Tibial nerve (tissue), 3 donors: ENCODE data around the gene SEC14L5.

ENCODE experiments used
- POLR2A ChIP-seq, 2 donors: fragments of 450-650 bp; IDR thresholded peaks; one replicate each; pipeline ENCODE4 v1.6.1; 2017; ENCODE audit warnings: antibody characterized with exemption in 2 of 2, mild to moderate bottlenecking in 2 of 2, moderate library complexity in 2 of 2
- TF ChIP-seq, protein P1 (sequence below), 5 experiments: fragments of 200-600 bp in 3 of 5; fragments of 450-650 bp in 2 of 5; sonication (generic) in 3 of 5; IDR thresholded peaks; one replicate each; pipeline ENCODE4 v1.5.1; 2016 to 2019; ENCODE audit warnings: antibody characterized with exemption in 5 of 5, mild to moderate bottlenecking in 3 of 5, moderate library complexity in 2 of 5

DNA sequence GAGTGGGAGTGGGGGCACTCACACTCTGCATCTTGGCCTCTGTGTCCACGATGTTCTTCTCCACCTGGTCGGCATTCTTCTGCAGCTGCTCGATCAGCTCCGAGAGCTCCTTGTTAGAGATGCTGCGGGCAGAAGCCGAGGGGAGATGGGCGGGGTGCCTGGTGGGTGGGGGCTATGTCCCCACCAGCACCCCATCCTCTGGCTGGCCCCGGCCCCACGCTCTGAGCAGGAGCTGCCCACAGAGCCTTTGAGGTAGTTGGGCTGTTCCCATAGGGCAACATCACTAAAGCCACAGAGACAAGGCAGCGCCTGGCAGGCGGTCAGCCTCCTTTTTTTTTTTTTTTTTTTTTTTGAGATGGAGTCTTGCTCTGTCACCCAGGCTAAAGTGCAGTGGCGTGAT lies 47.3 kb upstream of the SEC14L5 start:
- TF ChIP-seq, protein P1, sequence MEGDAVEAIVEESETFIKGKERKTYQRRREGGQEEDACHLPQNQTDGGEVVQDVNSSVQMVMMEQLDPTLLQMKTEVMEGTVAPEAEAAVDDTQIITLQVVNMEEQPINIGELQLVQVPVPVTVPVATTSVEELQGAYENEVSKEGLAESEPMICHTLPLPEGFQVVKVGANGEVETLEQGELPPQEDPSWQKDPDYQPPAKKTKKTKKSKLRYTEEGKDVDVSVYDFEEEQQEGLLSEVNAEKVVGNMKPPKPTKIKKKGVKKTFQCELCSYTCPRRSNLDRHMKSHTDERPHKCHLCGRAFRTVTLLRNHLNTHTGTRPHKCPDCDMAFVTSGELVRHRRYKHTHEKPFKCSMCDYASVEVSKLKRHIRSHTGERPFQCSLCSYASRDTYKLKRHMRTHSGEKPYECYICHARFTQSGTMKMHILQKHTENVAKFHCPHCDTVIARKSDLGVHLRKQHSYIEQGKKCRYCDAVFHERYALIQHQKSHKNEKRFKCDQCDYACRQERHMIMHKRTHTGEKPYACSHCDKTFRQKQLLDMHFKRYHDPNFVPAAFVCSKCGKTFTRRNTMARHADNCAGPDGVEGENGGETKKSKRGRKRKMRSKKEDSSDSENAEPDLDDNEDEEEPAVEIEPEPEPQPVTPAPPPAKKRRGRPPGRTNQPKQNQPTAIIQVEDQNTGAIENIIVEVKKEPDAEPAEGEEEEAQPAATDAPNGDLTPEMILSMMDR (IDR thresholded peaks at IDR 0.05) = no peak
- TF ChIP-seq POLR2A (IDR thresholded peaks at IDR 0.05) = no peak
